ENCODE measurements around the gene STAC. TPM values are rescaled to one million over a fixed set of nuclear protein-coding genes. Genes with fewer than 3 reads are reported as not detected.
"Not testable (repeated sequence)": the region's sequence is repeated elsewhere in the genome, so short reads cannot be mapped to it uniquely, and the experiment has no call there.

Gene STAC
- total RNA-seq, 1 donor from 2014 or later, result 51.4 TPM

DNA sequence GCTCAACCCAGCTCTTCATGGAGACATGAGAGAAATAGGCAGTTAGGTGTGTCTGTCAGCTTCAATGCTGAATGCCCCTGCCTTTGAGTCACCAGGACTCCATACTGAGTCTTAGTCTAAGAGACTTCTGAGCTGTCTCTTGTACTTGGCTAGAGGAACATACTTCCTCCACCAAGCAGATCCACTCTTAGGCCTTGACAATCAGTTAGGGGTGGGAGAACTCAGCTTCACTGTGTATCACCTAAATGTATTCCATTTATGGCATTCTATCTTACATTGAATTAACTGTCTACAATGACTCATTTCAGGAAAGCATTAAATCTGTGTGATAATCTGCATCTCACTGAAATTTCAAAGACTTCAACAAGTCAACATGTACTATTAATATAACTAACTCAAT is 66.0 kb downstream of the STAC start:
- DNase-seq, result no peak
- Histone ChIP-seq H3K9me3 (no peaks in the 10 kb centered on the region), H3K36me3 (no peaks in the 10 kb centered on the region), H3K27me3 (ENCODE audit: low read depth) (no peaks in the 10 kb centered on the region), H3K4me1 (no peaks in the 10 kb centered on the region), H3K27ac (no peak overlapping the region), H3K4me3 (no peak overlapping the region)
- intact Hi-C loops (cut with DNase I), result no loop called here
- TF ChIP-seq CTCF (IDR thresholded peaks at IDR 0.05), result no peak
- no peak for ATAC-seq

DNA sequence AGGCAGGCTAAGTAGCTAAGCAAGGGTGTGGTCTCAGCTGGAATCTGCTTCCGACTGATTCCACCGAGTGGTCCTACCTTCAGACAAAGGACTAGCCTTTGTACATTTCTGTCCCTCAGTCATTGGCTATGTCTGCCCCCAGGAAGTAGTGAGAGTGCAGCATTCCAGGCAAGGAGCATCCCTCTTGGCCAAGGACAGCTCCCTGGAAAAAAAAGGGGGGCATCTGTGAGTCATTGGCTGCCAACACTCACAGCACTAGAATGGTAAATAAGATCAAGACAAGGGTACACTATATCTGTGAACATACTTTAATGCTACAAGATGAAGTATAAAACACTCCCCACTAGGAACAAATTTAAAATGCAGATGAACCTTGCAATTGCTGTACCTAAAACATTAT is 66.8 kb downstream of the STAC start:
- no peaks in the 10 kb centered on the region for H3K36me3 ChIP-seq
- no peaks in the 10 kb centered on the region for H3K4me1 ChIP-seq
- H3K27me3 ChIP-seq (ENCODE audit: low read depth), result no peaks in the 10 kb centered on the region
- TF ChIP-seq CTCF (IDR thresholded peaks at IDR 0.05), result no peak
- H3K9me3 ChIP-seq, result no peaks in the 10 kb centered on the region
- intact Hi-C loops (cut with DNase I), result no loop called here
- no peak overlapping the region for H3K27ac ChIP-seq
- ATAC-seq, result no peak
- H3K4me3 ChIP-seq, result no peak overlapping the region
- no peak for DNase-seq

GRCh38 chr3:36451816-36452215 is 71.5 kb downstream of the STAC start:
- Histone ChIP-seq H3K4me1 (no peaks in the 10 kb centered on the region), H3K27me3 (ENCODE audit: low read depth) (no peaks in the 10 kb centered on the region), H3K4me3 (no peak overlapping the region), H3K36me3 (no peaks in the 10 kb centered on the region), H3K9me3 (no peaks in the 10 kb centered on the region), H3K27ac (no peak overlapping the region)
- intact Hi-C loops (cut with DNase I), result no loop called here
- no peak for ATAC-seq
- DNase-seq, result no peak
- TF ChIP-seq CTCF (IDR thresholded peaks at IDR 0.05), result no peak

DNA sequence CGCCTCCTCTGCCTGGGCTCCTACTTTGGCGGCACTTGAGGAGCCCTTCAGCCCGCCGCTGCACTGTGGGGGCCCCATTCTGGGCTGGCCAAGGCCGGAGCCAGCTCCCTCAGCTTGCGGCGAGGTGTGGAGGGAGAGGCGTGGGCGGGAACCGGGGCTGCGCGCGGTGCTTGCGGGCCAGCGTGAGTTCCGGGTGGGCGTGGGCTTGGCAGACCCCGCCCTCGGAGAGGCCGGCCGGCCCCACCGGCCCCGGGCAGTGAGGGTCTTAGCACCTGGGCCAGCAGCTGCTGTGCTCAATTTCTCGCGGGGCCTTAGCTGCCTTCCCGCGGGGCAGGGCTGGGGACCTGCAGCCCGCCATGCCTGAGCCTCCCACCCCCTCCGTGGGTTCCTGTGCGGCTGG is 72.9 kb downstream of the STAC start:
- ATAC-seq; H3K27me3 ChIP-seq (ENCODE audit: low read depth); H3K4me3 ChIP-seq; H3K27ac ChIP-seq; H3K4me1 ChIP-seq; intact Hi-C loops (cut with DNase I); H3K36me3 ChIP-seq; H3K9me3 ChIP-seq: not testable (repeated sequence)
- DNase-seq, result peak; percentile 48

GRCh38 chr3:36453896-36454295 is 73.6 kb downstream of the STAC start:
- H3K9me3 ChIP-seq; DNase-seq; H3K27me3 ChIP-seq (ENCODE audit: low read depth); H3K4me3 ChIP-seq; H3K36me3 ChIP-seq; H3K27ac ChIP-seq; ATAC-seq; intact Hi-C loops (cut with DNase I); H3K4me1 ChIP-seq: not testable (repeated sequence)

GRCh38 chr3:36455406-36455805 is 75.1 kb downstream of the STAC start:
- Histone ChIP-seq H3K4me3 (no peak overlapping the region), H3K27me3 (ENCODE audit: low read depth) (no peaks in the 10 kb centered on the region), H3K4me1 (no peaks in the 10 kb centered on the region), H3K9me3 (no peaks in the 10 kb centered on the region), H3K27ac (no peak overlapping the region), H3K36me3 (no peaks in the 10 kb centered on the region)
- DNase-seq, result no peak
- no peak for TF ChIP-seq CTCF (IDR thresholded peaks at IDR 0.05)
- intact Hi-C loops (cut with DNase I), result no loop called here
- no peak for ATAC-seq

DNA sequence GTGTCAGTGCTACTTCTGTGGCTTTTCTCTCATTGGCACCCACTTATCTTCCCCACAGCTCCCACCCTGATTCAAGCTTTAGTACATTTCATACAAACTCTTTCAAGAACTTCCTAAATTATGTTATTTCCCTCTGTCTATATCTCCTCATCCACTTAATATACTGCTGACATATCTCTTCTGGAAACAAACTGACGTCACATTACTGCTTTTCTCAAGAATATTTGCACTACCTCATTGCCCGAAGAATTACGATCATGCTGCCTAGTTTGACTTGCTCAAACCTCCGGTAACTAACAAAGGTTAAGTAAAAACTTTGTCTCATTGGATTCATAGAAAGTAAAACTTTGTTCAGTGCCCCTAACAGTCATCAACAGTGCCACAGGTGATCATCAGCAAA is 76.5 kb downstream of the STAC start:
- Histone ChIP-seq H3K27ac (no peak overlapping the region), H3K4me3 (no peak overlapping the region), H3K36me3 (no peaks in the 10 kb centered on the region), H3K4me1 (no peaks in the 10 kb centered on the region), H3K9me3 (no peaks in the 10 kb centered on the region), H3K27me3 (ENCODE audit: low read depth) (no peaks in the 10 kb centered on the region)
- TF ChIP-seq CTCF (IDR thresholded peaks at IDR 0.05), result no peak
- DNase-seq, result no peak
- intact Hi-C loops (cut with DNase I), result no loop called here
- ATAC-seq, result no peak

Measured in lower lobe of right lung (tissue), 2 donors.